Measurements from ENCODE around the gene DPP3. TPM values are rescaled to one million over a fixed set of nuclear protein-coding genes. Genes with fewer than 3 reads are reported as not detected.

Gene DPP3
- total RNA-seq, 1 experiment from 2014 or later, result 180 TPM

DNA sequence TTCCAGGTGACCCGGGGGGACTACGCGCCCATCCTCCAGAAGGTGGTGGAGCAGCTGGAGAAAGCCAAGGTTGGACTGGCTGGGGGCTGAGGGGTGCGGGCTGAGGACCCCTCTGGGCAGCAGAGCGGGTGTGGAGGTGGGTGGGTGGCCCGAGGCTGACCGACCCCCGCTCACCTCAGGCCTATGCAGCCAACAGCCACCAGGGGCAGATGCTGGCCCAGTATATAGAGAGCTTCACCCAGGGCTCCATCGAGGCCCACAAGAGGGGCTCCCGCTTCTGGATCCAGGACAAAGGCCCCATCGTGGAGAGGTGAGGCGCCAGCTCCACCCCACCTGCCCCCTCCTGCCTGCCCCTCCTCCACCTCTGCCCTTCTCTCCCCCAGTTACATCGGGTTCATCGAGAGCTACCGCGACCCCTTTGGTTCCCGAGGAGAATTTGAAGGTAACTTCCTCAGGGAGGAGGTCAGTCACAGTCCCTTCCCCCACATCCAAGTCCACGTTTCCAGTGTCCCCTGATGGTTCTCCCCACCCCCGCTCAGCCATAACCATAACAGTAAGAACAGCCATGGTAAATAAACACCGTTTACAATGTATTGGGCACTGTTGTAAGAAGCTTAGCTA, 11.2 kb downstream of the DPP3 start:
- TF ChIP-seq TCF7L2 (IDR thresholded peaks at IDR 0.05; ENCODE audit: low read depth, low read length) (no peak), POLR2AphosphoS5 (IDR thresholded peaks at IDR 0.05; ENCODE audit: low read depth, low read length) (no peak)
- TF ChIP-seq, protein P1, sequence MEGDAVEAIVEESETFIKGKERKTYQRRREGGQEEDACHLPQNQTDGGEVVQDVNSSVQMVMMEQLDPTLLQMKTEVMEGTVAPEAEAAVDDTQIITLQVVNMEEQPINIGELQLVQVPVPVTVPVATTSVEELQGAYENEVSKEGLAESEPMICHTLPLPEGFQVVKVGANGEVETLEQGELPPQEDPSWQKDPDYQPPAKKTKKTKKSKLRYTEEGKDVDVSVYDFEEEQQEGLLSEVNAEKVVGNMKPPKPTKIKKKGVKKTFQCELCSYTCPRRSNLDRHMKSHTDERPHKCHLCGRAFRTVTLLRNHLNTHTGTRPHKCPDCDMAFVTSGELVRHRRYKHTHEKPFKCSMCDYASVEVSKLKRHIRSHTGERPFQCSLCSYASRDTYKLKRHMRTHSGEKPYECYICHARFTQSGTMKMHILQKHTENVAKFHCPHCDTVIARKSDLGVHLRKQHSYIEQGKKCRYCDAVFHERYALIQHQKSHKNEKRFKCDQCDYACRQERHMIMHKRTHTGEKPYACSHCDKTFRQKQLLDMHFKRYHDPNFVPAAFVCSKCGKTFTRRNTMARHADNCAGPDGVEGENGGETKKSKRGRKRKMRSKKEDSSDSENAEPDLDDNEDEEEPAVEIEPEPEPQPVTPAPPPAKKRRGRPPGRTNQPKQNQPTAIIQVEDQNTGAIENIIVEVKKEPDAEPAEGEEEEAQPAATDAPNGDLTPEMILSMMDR (IDR thresholded peaks at IDR 0.05), result peak; percentile 50; the same call in 1 of the 2 replicates
- TF ChIP-seq, protein P2, sequence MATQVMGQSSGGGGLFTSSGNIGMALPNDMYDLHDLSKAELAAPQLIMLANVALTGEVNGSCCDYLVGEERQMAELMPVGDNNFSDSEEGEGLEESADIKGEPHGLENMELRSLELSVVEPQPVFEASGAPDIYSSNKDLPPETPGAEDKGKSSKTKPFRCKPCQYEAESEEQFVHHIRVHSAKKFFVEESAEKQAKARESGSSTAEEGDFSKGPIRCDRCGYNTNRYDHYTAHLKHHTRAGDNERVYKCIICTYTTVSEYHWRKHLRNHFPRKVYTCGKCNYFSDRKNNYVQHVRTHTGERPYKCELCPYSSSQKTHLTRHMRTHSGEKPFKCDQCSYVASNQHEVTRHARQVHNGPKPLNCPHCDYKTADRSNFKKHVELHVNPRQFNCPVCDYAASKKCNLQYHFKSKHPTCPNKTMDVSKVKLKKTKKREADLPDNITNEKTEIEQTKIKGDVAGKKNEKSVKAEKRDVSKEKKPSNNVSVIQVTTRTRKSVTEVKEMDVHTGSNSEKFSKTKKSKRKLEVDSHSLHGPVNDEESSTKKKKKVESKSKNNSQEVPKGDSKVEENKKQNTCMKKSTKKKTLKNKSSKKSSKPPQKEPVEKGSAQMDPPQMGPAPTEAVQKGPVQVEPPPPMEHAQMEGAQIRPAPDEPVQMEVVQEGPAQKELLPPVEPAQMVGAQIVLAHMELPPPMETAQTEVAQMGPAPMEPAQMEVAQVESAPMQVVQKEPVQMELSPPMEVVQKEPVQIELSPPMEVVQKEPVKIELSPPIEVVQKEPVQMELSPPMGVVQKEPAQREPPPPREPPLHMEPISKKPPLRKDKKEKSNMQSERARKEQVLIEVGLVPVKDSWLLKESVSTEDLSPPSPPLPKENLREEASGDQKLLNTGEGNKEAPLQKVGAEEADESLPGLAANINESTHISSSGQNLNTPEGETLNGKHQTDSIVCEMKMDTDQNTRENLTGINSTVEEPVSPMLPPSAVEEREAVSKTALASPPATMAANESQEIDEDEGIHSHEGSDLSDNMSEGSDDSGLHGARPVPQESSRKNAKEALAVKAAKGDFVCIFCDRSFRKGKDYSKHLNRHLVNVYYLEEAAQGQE (IDR thresholded peaks at IDR 0.05; ENCODE audit: insufficient read depth in 1 of 2, low read depth in 2 of 2, low read length in 1 of 2), result no peak
- in situ Hi-C loops (cut with HindIII; ENCODE audit: low pct_unique_long_range_greater_than_20kb, low sequenced_read_pairs), result no loop called here
- intact Hi-C loops (cut with micrococcal nuclease; ENCODE audit: unreplicated experiment), result no loop called here
- Histone ChIP-seq H3K4me1 (ENCODE audit: control insufficient read depth, insufficient read depth, low read length) (no peaks in the 10 kb centered on the region), H3K9me3 (ENCODE audit: control insufficient read depth, insufficient read depth, low read depth, low read length) (no peaks in the 10 kb centered on the region), H3K36me3 (ENCODE audit: control insufficient read depth, insufficient read depth, low read length) (peaks cover 5% of the 10 kb centered on the region), H3K4me3 (ENCODE audit: low read depth in 2 of 2, low read length in 2 of 2) (no peak overlapping the region), H3K27me3 (ENCODE audit: control insufficient read depth, insufficient read depth, low read length) (no peaks in the 10 kb centered on the region), H3K27ac (ENCODE audit: low read length) (no peak overlapping the region)
- ChIA-PET CTCF (interaction anchor here (0.6 to 1.3 kb wide), 4 partner anchors 21 to 386 kb away, joined by 3 to 12 read pairs (median 4); partner anchors contain the start of gene PELI3), POLR2A (no interaction called here)
- BruUV-seq (replicated peaks), result no TSS peak
- DNase-seq (ENCODE audit: low read depth, low spot score) (no peak), ATAC-seq (peak; percentile 63)

GRCh38 chr11:66492161-66492865, 12.1 kb downstream of the DPP3 start:
- POLR2A ChIA-PET, result interaction anchor here (0.5 kb wide), 1 partner anchor 45 kb away, joined by 4 read pairs; no protein-coding TSS in a partner anchor

More at GRCh38 chr11:66492161-66492865, 12.1 kb downstream of the DPP3 start:
- DNase-seq (ENCODE audit: low read depth, low spot score) (no peak), ATAC-seq (no peak)
- CTCF ChIA-PET, result interaction anchor here (0.5 to 1.3 kb wide), 3 partner anchors 26 to 668 kb away, joined by 4 to 12 read pairs (median 6); partner anchors contain the start of gene PELI3
- no peaks in the 10 kb centered on the region for H3K27me3 ChIP-seq (ENCODE audit: control insufficient read depth, insufficient read depth, low read length)
- no peak overlapping the region for H3K27ac ChIP-seq (ENCODE audit: low read length)
- TF ChIP-seq, protein P1 (IDR thresholded peaks at IDR 0.05), result no peak
- TF ChIP-seq SIN3A (IDR thresholded peaks at IDR 0.05; ENCODE audit: borderline replicate concordance, insufficient read depth, low read depth, low read length), result no peak
- TF ChIP-seq, protein P2 (IDR thresholded peaks at IDR 0.05; ENCODE audit: insufficient read depth in 1 of 2, low read depth in 2 of 2, low read length in 1 of 2), result no peak
- no peak for TF ChIP-seq TCF7L2 (IDR thresholded peaks at IDR 0.05; ENCODE audit: low read depth, low read length)
- TF ChIP-seq POLR2AphosphoS5 (IDR thresholded peaks at IDR 0.05; ENCODE audit: low read depth, low read length), result no peak
- H3K4me1 ChIP-seq (ENCODE audit: control insufficient read depth, insufficient read depth, low read length), result no peaks in the 10 kb centered on the region
- H3K9me3 ChIP-seq (ENCODE audit: control insufficient read depth, insufficient read depth, low read depth, low read length), result no peaks in the 10 kb centered on the region
- intact Hi-C loops (cut with micrococcal nuclease; ENCODE audit: unreplicated experiment) (no loop called here), in situ Hi-C loops (cut with HindIII; ENCODE audit: low pct_unique_long_range_greater_than_20kb, low sequenced_read_pairs) (no loop called here)
- H3K4me3 ChIP-seq (ENCODE audit: low read depth in 2 of 2, low read length in 2 of 2), result no peak overlapping the region
- no TSS peak for BruUV-seq (replicated peaks)
- H3K36me3 ChIP-seq (ENCODE audit: control insufficient read depth, insufficient read depth, low read length), result peaks cover 5% of the 10 kb centered on the region

All from Panc1 (cell line).